IMR-90 (cell line): ENCODE measurements around the gene INPPL1. TPM values are rescaled to one million over a fixed set of nuclear protein-coding genes. Genes with fewer than 3 reads are reported as not detected.

Experiments
- ATAC-seq: fragments of 200-7000 bp; cut with Tn5 transposase; 2 replicates; pipeline ENCODE4 v1.9.1; 2020; ENCODE audit warnings: low read depth, mild to moderate bottlenecking, moderate library complexity
- BruUV-seq: library from RNA; stranded (reverse); fragments of 400-500 nt; replicated peaks from 2 replicates; lab custom pipeline; 2021; lab: Mats Ljungman, UMichigan
- CTCF ChIA-PET: fragments of 300-600 bp; formaldehyde crosslinking; extraction: SDS; loops from one replicate; lab custom pipeline; 2021; ENCODE audit warnings: antibody characterized with exemption; lab: Yijun Ruan, JAX
- POLR2A ChIA-PET: fragments of 300-600 bp; sonication (Branson Sonifier 250); formaldehyde crosslinking; loops from one replicate; lab custom pipeline; 2022; ENCODE audit warnings: antibody characterized with exemption; ENCODE audit not compliant: unreplicated experiment; lab: Charles Lee
- DNase-seq: peaks from one replicate; pipeline ENCODE4 v3.0.0; 2013
- H2AFZ ChIP-seq: replicated peaks from 2 replicates; pipeline ENCODE3; 2013; ENCODE audit warnings: low read length, mild to moderate bottlenecking; ENCODE audit not compliant: poor library complexity
- H2AK5ac ChIP-seq: 2 replicates; pipeline ENCODE4 v1.6.1; 2013; ENCODE audit warnings: low read depth, low read length, inconsistent platforms
- H2AK9ac ChIP-seq: replicated peaks from 2 replicates; pipeline ENCODE3; 2013; ENCODE audit warnings: mild to moderate bottlenecking, low read depth, low read length, moderate library complexity; ENCODE audit not compliant: poor library complexity
- H2BK120ac ChIP-seq: 2 replicates; pipeline ENCODE4 v1.6.1; 2013; ENCODE audit warnings: low read depth, low read length, inconsistent platforms
- H2BK15ac ChIP-seq: 3 replicates; pipeline ENCODE4 v1.6.1; 2013; ENCODE audit warnings: low read depth, low read length, inconsistent platforms
- H2BK20ac ChIP-seq: 2 replicates; pipeline ENCODE4 v1.6.1; 2013; ENCODE audit warnings: low read depth, mild to moderate bottlenecking, inconsistent platforms, low read length, moderate library complexity
- H2BK5ac ChIP-seq: 2 replicates; pipeline ENCODE4 v1.6.1; 2013; ENCODE audit warnings: mild to moderate bottlenecking, low read depth, low read length, inconsistent platforms; ENCODE audit not compliant: poor library complexity, severe bottlenecking
- H3K14ac ChIP-seq: replicated peaks from 2 replicates; pipeline ENCODE4 v1.6.1; 2013; ENCODE audit warnings: low read depth, low read length, inconsistent platforms
- H3K18ac ChIP-seq: 2 replicates; pipeline ENCODE4 v1.6.1; 2013; ENCODE audit warnings: low read depth, low read length, control low read depth
- H3K23ac ChIP-seq: 2 replicates; pipeline ENCODE4 v1.6.1; 2013; ENCODE audit warnings: low read depth, low read length, inconsistent platforms
- H3K27ac ChIP-seq: 2 replicates; pipeline ENCODE4 v1.5.1; 2013; ENCODE audit warnings: mild to moderate bottlenecking, control low read depth, low read length; ENCODE audit not compliant: insufficient read depth
- H3K27me3 ChIP-seq: 2 replicates; pipeline ENCODE4 v1.6.1; 2013; ENCODE audit warnings: low read length; ENCODE audit not compliant: control insufficient read depth, insufficient read depth
- H3K36me3 ChIP-seq: 2 replicates; pipeline ENCODE4 v1.6.1; 2013; ENCODE audit warnings: low read length, mixed read lengths; ENCODE audit not compliant: control insufficient read depth, insufficient read depth
- H3K4ac ChIP-seq: 2 replicates; pipeline ENCODE4 v1.6.1; 2013; ENCODE audit warnings: low read depth, low read length, inconsistent platforms
- H3K4me1 ChIP-seq: 2 replicates; pipeline ENCODE4 v1.6.1; 2013; ENCODE audit warnings: low read length, mixed read lengths; ENCODE audit not compliant: control insufficient read depth, insufficient read depth
- H3K4me2 ChIP-seq: 2 replicates; pipeline ENCODE4 v1.6.1; 2013; ENCODE audit warnings: low read depth, mild to moderate bottlenecking, control low read depth, low read length, moderate library complexity
- H3K4me3 ChIP-seq: 2 replicates; pipeline ENCODE4 v1.5.1; 2013; ENCODE audit warnings: low read depth, mild to moderate bottlenecking, control low read depth, low read length, moderate library complexity; ENCODE audit not compliant: insufficient read depth
- H3K56ac ChIP-seq: 2 replicates; pipeline ENCODE4 v1.6.1; 2013; ENCODE audit warnings: low read length, inconsistent platforms; ENCODE audit not compliant: insufficient read depth; ENCODE audit errors: extremely low read depth
- H3K79me1 ChIP-seq, 2 experiments: 2 replicates each; pipeline ENCODE4 v1.6.1; 2013; ENCODE audit warnings: low read length in 2 of 2, inconsistent platforms in 1 of 2, low read depth in 1 of 2
- H3K9ac ChIP-seq: 2 replicates; pipeline ENCODE4 v1.6.1; 2013; ENCODE audit warnings: low read depth, low read length, control low read depth
- H3K9me1 ChIP-seq: 2 replicates; pipeline ENCODE4 v1.6.1; 2013; ENCODE audit warnings: low read length, inconsistent platforms; ENCODE audit not compliant: insufficient read depth
- H3K9me3 ChIP-seq: 2 replicates; pipeline ENCODE4 v1.6.1; 2013; ENCODE audit warnings: low read length; ENCODE audit not compliant: control insufficient read depth, insufficient read depth
- H4K20me1 ChIP-seq: 2 replicates; pipeline ENCODE4 v1.6.1; 2013; ENCODE audit warnings: low read length, inconsistent platforms; ENCODE audit not compliant: insufficient read depth
- H4K5ac ChIP-seq: 2 replicates; pipeline ENCODE4 v1.6.1; 2013; ENCODE audit warnings: mild to moderate bottlenecking, low read depth, low read length, control low read depth
- H4K8ac ChIP-seq, 2 experiments: 2 replicates each; pipeline ENCODE4 v1.6.1; 2013; ENCODE audit warnings: low read depth in 2 of 2, low read length in 2 of 2, control low read depth in 1 of 2, inconsistent platforms in 1 of 2
- H4K91ac ChIP-seq: 2 replicates; pipeline ENCODE4 v1.6.1; 2013; ENCODE audit warnings: low read depth, low read length, inconsistent platforms; ENCODE audit not compliant: insufficient read depth
- BHLHE40 ChIP-seq: fragments of 150-350 bp; IDR thresholded peaks from 2 replicates; pipeline ENCODE4 v1.6.1; 2016; ENCODE audit warnings: mild to moderate bottlenecking, low read depth, low read length
- FOS ChIP-seq: fragments of 150-350 bp; IDR thresholded peaks from 2 replicates; pipeline ENCODE4 v1.6.1; 2016; ENCODE audit warnings: low read depth, low read length
- MAZ ChIP-seq: IDR thresholded peaks from 2 replicates; pipeline ENCODE4 v1.6.1; 2012; ENCODE audit warnings: low read depth, mild to moderate bottlenecking, low read length, improper control_type of control experiment, moderate library complexity, borderline replicate concordance
- MXI1 ChIP-seq: IDR thresholded peaks from 2 replicates; pipeline ENCODE4 v1.6.1; 2012; ENCODE audit warnings: low read depth, mild to moderate bottlenecking, low read length, moderate library complexity, borderline replicate concordance
- POLR2A ChIP-seq: IDR thresholded peaks from 2 replicates; pipeline ENCODE4 v1.6.1; 2012; ENCODE audit warnings: mild to moderate bottlenecking, low read depth, low read length
- RCOR1 ChIP-seq: IDR thresholded peaks from 2 replicates; pipeline ENCODE4 v1.6.1; 2012; ENCODE audit warnings: mild to moderate bottlenecking, low read length, improper control_type of control experiment; ENCODE audit not compliant: insufficient replicate concordance
- RFX5 ChIP-seq: IDR thresholded peaks from 2 replicates; pipeline ENCODE4 v1.8.0; 2012; ENCODE audit warnings: low read depth, mild to moderate bottlenecking, low read length, moderate library complexity
- SMC3 ChIP-seq: fragments of 150-350 bp; IDR thresholded peaks from 2 replicates; pipeline ENCODE4 v1.6.1; 2016; ENCODE audit warnings: low read depth, mild to moderate bottlenecking, antibody characterized with exemption, low read length, moderate library complexity
- WGBS, 2 experiments: methylation state at CpG; one replicate each; pipeline versions ENCODE4 v1.1.5 to v1.1.7; 2013; ENCODE audit warnings: missing lambda C conversion rate in 2 of 2; ENCODE audit not compliant: insufficient read length in 1 of 2; ENCODE audit errors: extremely low coverage in 2 of 2; 5-methylcytosine and 5-hydroxymethylcytosine counted together
- dilution Hi-C: fragments of 300-500 bp; cut with HindIII; formaldehyde crosslinking; loops from one replicate; pipeline ENCODE4 v1.14.3; 2018; ENCODE audit warnings: low sequenced_read_pairs; ENCODE audit not compliant: unreplicated experiment
- in situ Hi-C: fragments of 300-500 bp; cut with MboI; formaldehyde crosslinking; loops from 3 replicates; pipeline ENCODE4 v1.14.3; 2019; ENCODE audit warnings: low sequenced_read_pairs, inconsistent platforms, mixed read lengths
- intact Hi-C: fragments of 100-400 bp; cut with micrococcal nuclease; formaldehyde crosslinking; loops from 2 replicates; pipeline ENCODE4 v1.10.0; 2022
- polyA plus RNA-seq, 3 experiments: library from polyadenylated mRNA; depleted of rRNA; stranded (reverse); fragments of >200 nt; gene quantifications; 2 replicates each; pipeline ENCODE4 v1.2.3, GENCODE V29; 2012; ENCODE audit warnings: low replicate concordance in 1 of 3
- total RNA-seq: library from RNA; depleted of rRNA; stranded (reverse); fragments of >200 nt; gene quantifications from 2 replicates; pipeline ENCODE4 v1.2.3, GENCODE V29; 2012
- TF ChIP-seq, protein P1 (sequence below): fragments of 150-350 bp; IDR thresholded peaks from 2 replicates; pipeline ENCODE4 v1.6.1; 2017; ENCODE audit warnings: mild to moderate bottlenecking, antibody characterized with exemption, low read length, low read depth
- TF ChIP-seq, protein P2 (sequence below): conservative IDR thresholded peaks from 2 replicates; pipeline ENCODE4 v1.5.1; 2012; ENCODE audit warnings: mild to moderate bottlenecking, low read depth, low read length, improper control_type of control experiment
- TF ChIP-seq, protein P3 (sequence below): fragments of 150-350 bp; IDR thresholded peaks from 2 replicates; pipeline ENCODE4 v1.6.1; 2016; ENCODE audit warnings: low read depth, mild to moderate bottlenecking, low read length, moderate library complexity, borderline replicate concordance

INPPL1 gene
- total and polyA plus RNA-seq, 2 of the 4 experiments (the other 2 are of a cell fraction) = 27.4 to 105 TPM

DNA sequence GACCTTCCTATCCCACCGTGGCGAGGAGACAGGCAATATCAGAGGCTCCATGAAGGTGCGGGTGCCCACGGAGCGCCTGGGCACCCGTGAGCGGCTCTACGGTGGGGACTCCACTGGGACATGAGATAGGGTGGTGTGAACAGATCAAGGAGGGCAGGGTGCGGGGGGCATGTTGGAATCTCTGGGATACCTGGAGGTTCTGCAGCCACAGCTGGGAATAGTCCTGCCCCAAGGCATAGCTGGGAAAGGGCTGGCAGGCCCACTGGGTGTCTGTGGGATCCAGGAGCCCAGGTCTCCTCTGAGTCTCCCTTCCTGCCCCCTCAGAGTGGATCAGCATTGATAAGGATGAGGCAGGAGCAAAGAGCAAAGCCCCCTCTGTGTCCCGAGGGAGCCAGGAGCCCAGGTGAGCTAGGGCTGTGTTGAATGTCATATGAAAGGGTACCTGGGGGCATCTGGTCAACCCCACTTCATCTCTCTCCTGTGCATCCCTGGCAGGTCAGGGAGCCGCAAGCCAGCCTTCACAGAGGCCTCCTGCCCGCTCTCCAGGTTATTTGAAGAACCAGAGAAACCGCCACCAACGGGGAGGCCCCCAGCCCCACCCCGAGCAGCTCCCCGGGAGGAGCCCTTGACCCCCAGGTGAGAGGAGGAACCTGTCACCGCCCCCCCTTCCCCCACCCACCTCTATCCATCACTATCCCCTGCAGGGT lies 10.9 kb downstream of the INPPL1 start:
- H2BK5ac ChIP-seq = no peak overlapping the region
- H3K4me1 ChIP-seq = peaks cover 2% of the 10 kb centered on the region; the same call in 1 of the 2 replicates
- H4K91ac ChIP-seq = no peak overlapping the region
- no peak overlapping the region for H3K27ac ChIP-seq
- no peak overlapping the region for H2AFZ ChIP-seq
- H3K9me3 ChIP-seq = no peaks in the 10 kb centered on the region
- H2BK120ac ChIP-seq = no peak overlapping the region
- H3K27me3 ChIP-seq = peaks cover 6% of the 10 kb centered on the region
- no peak for ATAC-seq
- no peak overlapping the region for H2BK20ac ChIP-seq
- H3K23ac ChIP-seq = no peak overlapping the region
- no peak overlapping the region for H3K4ac ChIP-seq
- intact Hi-C loops (no loop called here), in situ Hi-C loops (loop anchor here (5.0 kb wide), 1 partner anchor 208 kb away; no protein-coding TSS in a partner anchor), dilution Hi-C loops (no loop called here)
- no peak overlapping the region for H3K4me3 ChIP-seq
- DNase-seq = no peak
- no peak overlapping the region for H3K56ac ChIP-seq
- no peak overlapping the region for H3K4me2 ChIP-seq
- H3K79me1 ChIP-seq = peaks cover 9 to 33% of the 10 kb centered on the region in 2 experiments
- POLR2A ChIA-PET = interaction anchor here (0.6 kb wide), 1 partner anchor 11 kb away, joined by 3 read pairs; the partner anchor contains the start of gene INPPL1
- WGBS, 2 experiments = 98% methylated on average over 7 of the region's 17 CpGs; no CpG with 5 or more reads in 1 of the 2 experiments
- no TSS peak for BruUV-seq
- H4K8ac ChIP-seq = no peak overlapping the region
- H3K9me1 ChIP-seq = no peaks in the 10 kb centered on the region
- H2AK9ac ChIP-seq = no peak overlapping the region
- no peak overlapping the region for H3K18ac ChIP-seq
- no peak overlapping the region for H3K9ac ChIP-seq
- H3K14ac ChIP-seq = no peak overlapping the region
- no peak overlapping the region for H4K5ac ChIP-seq
- TF ChIP-seq POLR2A = no peak
- TF ChIP-seq, protein P1, sequence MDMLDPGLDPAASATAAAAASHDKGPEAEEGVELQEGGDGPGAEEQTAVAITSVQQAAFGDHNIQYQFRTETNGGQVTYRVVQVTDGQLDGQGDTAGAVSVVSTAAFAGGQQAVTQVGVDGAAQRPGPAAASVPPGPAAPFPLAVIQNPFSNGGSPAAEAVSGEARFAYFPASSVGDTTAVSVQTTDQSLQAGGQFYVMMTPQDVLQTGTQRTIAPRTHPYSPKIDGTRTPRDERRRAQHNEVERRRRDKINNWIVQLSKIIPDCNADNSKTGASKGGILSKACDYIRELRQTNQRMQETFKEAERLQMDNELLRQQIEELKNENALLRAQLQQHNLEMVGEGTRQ = no peak
- no peak for TF ChIP-seq MXI1
- TF ChIP-seq SMC3 = no peak
- no peak for TF ChIP-seq RFX5
- TF ChIP-seq MAZ = no peak
- no peak for TF ChIP-seq FOS
- TF ChIP-seq BHLHE40 = no peak
- TF ChIP-seq, protein P2, sequence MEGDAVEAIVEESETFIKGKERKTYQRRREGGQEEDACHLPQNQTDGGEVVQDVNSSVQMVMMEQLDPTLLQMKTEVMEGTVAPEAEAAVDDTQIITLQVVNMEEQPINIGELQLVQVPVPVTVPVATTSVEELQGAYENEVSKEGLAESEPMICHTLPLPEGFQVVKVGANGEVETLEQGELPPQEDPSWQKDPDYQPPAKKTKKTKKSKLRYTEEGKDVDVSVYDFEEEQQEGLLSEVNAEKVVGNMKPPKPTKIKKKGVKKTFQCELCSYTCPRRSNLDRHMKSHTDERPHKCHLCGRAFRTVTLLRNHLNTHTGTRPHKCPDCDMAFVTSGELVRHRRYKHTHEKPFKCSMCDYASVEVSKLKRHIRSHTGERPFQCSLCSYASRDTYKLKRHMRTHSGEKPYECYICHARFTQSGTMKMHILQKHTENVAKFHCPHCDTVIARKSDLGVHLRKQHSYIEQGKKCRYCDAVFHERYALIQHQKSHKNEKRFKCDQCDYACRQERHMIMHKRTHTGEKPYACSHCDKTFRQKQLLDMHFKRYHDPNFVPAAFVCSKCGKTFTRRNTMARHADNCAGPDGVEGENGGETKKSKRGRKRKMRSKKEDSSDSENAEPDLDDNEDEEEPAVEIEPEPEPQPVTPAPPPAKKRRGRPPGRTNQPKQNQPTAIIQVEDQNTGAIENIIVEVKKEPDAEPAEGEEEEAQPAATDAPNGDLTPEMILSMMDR = no peak
- TF ChIP-seq, protein P3, sequence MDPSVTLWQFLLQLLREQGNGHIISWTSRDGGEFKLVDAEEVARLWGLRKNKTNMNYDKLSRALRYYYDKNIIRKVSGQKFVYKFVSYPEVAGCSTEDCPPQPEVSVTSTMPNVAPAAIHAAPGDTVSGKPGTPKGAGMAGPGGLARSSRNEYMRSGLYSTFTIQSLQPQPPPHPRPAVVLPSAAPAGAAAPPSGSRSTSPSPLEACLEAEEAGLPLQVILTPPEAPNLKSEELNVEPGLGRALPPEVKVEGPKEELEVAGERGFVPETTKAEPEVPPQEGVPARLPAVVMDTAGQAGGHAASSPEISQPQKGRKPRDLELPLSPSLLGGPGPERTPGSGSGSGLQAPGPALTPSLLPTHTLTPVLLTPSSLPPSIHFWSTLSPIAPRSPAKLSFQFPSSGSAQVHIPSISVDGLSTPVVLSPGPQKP = no peak
- no peak for TF ChIP-seq RCOR1
- peaks cover 72% of the 10 kb centered on the region for H3K36me3 ChIP-seq
- CTCF ChIA-PET = no interaction called here
- H2AK5ac ChIP-seq = no peak overlapping the region
- no peak overlapping the region for H2BK15ac ChIP-seq
- peaks cover 64% of the 10 kb centered on the region for H4K20me1 ChIP-seq
